ENCODE results near the gene SLC12A8. TPM values are rescaled to one million over a fixed set of nuclear protein-coding genes. Genes with fewer than 3 reads are reported as not detected.

SLC12A8 gene
- total and polyA plus RNA-seq, 2 donors (not counting 1 experiment from before 2014, with no cell fraction given), result 0.57 to 1.1 TPM

DNA sequence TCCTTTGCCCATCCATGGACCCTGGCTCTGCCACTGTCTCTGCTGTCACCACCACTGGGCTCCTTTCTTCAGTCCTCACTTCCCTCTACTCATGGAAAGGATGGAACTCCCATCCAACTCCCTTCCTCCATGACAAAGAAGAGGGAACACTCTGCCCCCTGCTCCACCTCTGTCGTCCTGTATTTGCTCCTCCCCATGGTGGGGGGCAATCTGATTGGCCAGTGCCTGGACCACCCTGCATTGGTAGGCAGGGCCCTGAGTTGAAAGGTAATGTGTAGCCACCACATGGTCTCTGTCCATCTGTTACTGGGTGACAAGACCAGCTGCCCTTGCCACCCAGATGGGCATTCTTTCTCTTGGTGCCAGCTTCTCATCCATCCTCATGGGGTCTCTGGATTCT lies 136.1 kb downstream of the SLC12A8 start:
- ChIA-PET CTCF (no interaction called here), POLR2A (no interaction called here)
- Mint-ChIP-seq H3K27ac (no peak overlapping the region), H3K4me1 (peaks cover 13% of the 10 kb centered on the region), H3K4me3 (no peak overlapping the region), H3K9me3 (ENCODE audit: insufficient read depth) (no peaks in the 10 kb centered on the region), H3K27me3 (no peaks in the 10 kb centered on the region)
- no peaks in the 10 kb centered on the region for H3K36me3 ChIP-seq (replicated peaks in 1 of 2; ENCODE audit: control extremely low read depth in 1 of 2, control insufficient read depth in 1 of 2, extremely low read depth in 1 of 2, insufficient read depth in 2 of 2, low read length in 1 of 2)
- H3K27ac ChIP-seq (ENCODE audit: low read length in 2 of 2), result no peak overlapping the region
- H4K20me1 ChIP-seq (ENCODE audit: control insufficient read depth, insufficient read depth, low read length, poor library complexity, severe bottlenecking), result no peaks in the 10 kb centered on the region
- peaks cover 6 to 10% of the 10 kb centered on the region in 2 donors for H3K4me1 ChIP-seq (ENCODE audit: control insufficient read depth in 2 of 2, insufficient read depth in 2 of 2, low read length in 2 of 2)
- intact Hi-C loops (cut with micrococcal nuclease), result no loop called here
- no peak overlapping the region for H2AFZ ChIP-seq (ENCODE audit: insufficient read depth, low read depth, low read length, poor library complexity, severe bottlenecking)
- ATAC-seq (ENCODE audit: low read depth), result no peak
- H3K79me2 ChIP-seq (ENCODE audit: control insufficient read depth, insufficient read depth, low read length), result no peaks in the 10 kb centered on the region
- no peak overlapping the region for H3K4me3 ChIP-seq (ENCODE audit: control extremely low read depth in 1 of 5, extremely low read depth in 1 of 5, insufficient read depth in 1 of 5, low read depth in 2 of 5, low read length in 4 of 5)
- H3K4me2 ChIP-seq (replicated peaks; ENCODE audit: low read depth, low read length, poor library complexity, severe bottlenecking), result no peak overlapping the region
- H3K9me3 ChIP-seq (ENCODE audit: control extremely low read depth in 1 of 3, control insufficient read depth in 2 of 3, insufficient read depth in 1 of 3, low read length in 2 of 3), result no peaks in the 10 kb centered on the region
- no peak for DNase-seq
- no peak overlapping the region for H3K9ac ChIP-seq (ENCODE audit: low read length)
- no CpG with 5 or more reads among the region's 1 CpG for WGBS (ENCODE audit: insufficient coverage)
- TF ChIP-seq, protein P1, sequence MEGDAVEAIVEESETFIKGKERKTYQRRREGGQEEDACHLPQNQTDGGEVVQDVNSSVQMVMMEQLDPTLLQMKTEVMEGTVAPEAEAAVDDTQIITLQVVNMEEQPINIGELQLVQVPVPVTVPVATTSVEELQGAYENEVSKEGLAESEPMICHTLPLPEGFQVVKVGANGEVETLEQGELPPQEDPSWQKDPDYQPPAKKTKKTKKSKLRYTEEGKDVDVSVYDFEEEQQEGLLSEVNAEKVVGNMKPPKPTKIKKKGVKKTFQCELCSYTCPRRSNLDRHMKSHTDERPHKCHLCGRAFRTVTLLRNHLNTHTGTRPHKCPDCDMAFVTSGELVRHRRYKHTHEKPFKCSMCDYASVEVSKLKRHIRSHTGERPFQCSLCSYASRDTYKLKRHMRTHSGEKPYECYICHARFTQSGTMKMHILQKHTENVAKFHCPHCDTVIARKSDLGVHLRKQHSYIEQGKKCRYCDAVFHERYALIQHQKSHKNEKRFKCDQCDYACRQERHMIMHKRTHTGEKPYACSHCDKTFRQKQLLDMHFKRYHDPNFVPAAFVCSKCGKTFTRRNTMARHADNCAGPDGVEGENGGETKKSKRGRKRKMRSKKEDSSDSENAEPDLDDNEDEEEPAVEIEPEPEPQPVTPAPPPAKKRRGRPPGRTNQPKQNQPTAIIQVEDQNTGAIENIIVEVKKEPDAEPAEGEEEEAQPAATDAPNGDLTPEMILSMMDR (IDR thresholded peaks at IDR 0.05), result no peak
- no peak for TF ChIP-seq EZH2 (IDR thresholded peaks at IDR 0.05; ENCODE audit: borderline replicate concordance, insufficient read depth, low read depth, low read length, poor library complexity, severe bottlenecking)
- H3K27me3 ChIP-seq (replicated peaks in 1 of 4; ENCODE audit: control extremely low read depth in 1 of 4, control insufficient read depth in 3 of 4, insufficient read depth in 4 of 4, low read length in 3 of 4), result no peaks in the 10 kb centered on the region

DNA sequence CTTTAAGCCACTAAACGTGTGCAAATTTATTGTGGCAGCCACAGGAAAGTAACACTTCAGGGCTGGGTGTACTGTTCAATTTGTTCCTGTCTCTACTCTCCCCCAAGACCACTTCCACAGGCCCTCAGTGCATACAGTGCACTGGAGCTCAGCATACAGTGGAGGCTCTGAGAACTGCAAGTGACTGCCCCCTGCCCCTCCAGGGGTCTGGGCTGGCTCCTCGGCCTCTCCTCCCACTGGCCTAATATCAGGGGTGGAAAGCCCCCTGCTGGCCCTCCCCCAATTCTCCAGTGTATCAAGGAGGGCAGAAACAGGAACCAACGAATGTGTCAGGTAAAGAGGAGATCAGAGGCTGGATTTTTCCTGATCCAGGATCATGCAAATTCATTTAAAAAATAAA lies 136.8 kb downstream of the SLC12A8 start:
- H3K4me3 Mint-ChIP-seq, result no peak overlapping the region
- ATAC-seq (ENCODE audit: low read depth), result no peak
- H3K79me2 ChIP-seq (ENCODE audit: control insufficient read depth, insufficient read depth, low read length), result no peaks in the 10 kb centered on the region
- H3K27me3 Mint-ChIP-seq, result no peaks in the 10 kb centered on the region
- peaks cover 6 to 10% of the 10 kb centered on the region in 2 donors for H3K4me1 ChIP-seq (ENCODE audit: control insufficient read depth in 2 of 2, insufficient read depth in 2 of 2, low read length in 2 of 2)
- ChIA-PET POLR2A (no interaction called here), CTCF (no interaction called here)
- intact Hi-C loops (cut with micrococcal nuclease), result no loop called here
- H3K4me2 ChIP-seq (replicated peaks; ENCODE audit: low read depth, low read length, poor library complexity, severe bottlenecking), result no peak overlapping the region
- no peaks in the 10 kb centered on the region for H3K36me3 ChIP-seq (replicated peaks in 1 of 2; ENCODE audit: control extremely low read depth in 1 of 2, control insufficient read depth in 1 of 2, extremely low read depth in 1 of 2, insufficient read depth in 2 of 2, low read length in 1 of 2)
- H4K20me1 ChIP-seq (ENCODE audit: control insufficient read depth, insufficient read depth, low read length, poor library complexity, severe bottlenecking), result no peaks in the 10 kb centered on the region
- 40% methylated on average over 1 of the region's 3 CpGs for WGBS (ENCODE audit: insufficient coverage)
- DNase-seq, result no peak
- H3K9me3 Mint-ChIP-seq (ENCODE audit: insufficient read depth), result no peaks in the 10 kb centered on the region
- H3K27me3 ChIP-seq (replicated peaks in 1 of 4; ENCODE audit: control extremely low read depth in 1 of 4, control insufficient read depth in 3 of 4, insufficient read depth in 4 of 4, low read length in 3 of 4), result no peaks in the 10 kb centered on the region
- peaks cover 13% of the 10 kb centered on the region for H3K4me1 Mint-ChIP-seq
- H3K9ac ChIP-seq (ENCODE audit: low read length), result no peak overlapping the region
- H3K27ac Mint-ChIP-seq, result no peak overlapping the region
- TF ChIP-seq EZH2 (IDR thresholded peaks at IDR 0.05; ENCODE audit: borderline replicate concordance, insufficient read depth, low read depth, low read length, poor library complexity, severe bottlenecking), result no peak
- TF ChIP-seq, protein P1 (IDR thresholded peaks at IDR 0.05), result no peak
- H2AFZ ChIP-seq (ENCODE audit: insufficient read depth, low read depth, low read length, poor library complexity, severe bottlenecking), result no peak overlapping the region
- H3K9me3 ChIP-seq (ENCODE audit: control extremely low read depth in 1 of 3, control insufficient read depth in 2 of 3, insufficient read depth in 1 of 3, low read length in 2 of 3), result no peaks in the 10 kb centered on the region
- H3K4me3 ChIP-seq (ENCODE audit: control extremely low read depth in 1 of 5, extremely low read depth in 1 of 5, insufficient read depth in 1 of 5, low read depth in 2 of 5, low read length in 4 of 5), result no peak overlapping the region
- H3K27ac ChIP-seq (ENCODE audit: low read length in 2 of 2), result no peak overlapping the region

All from B cell (primary cell).